ENCODE measurements around the gene NRXN3. TPM values are rescaled to one million over a fixed set of nuclear protein-coding genes. Genes with fewer than 3 reads are reported as not detected.
"Not testable (repeated sequence)": the region's sequence is repeated elsewhere in the genome, so short reads cannot be mapped to it uniquely, and the experiment has no call there.

The NRXN3 gene
- total and polyA plus RNA-seq, 4 donors: 21.9 to 73.4 (median 65.7) TPM

GRCh38 chr14:78469947-78470346 is 299.8 kb downstream of the NRXN3 start:
- H3K4me3 ChIP-seq (ENCODE audit: low read depth, low read length): no peak overlapping the region
- H3K9me3 ChIP-seq (ENCODE audit: control insufficient read depth, insufficient read depth, low read length): no peaks in the 10 kb centered on the region
- no peak overlapping the region for H3K27ac ChIP-seq (ENCODE audit: low read depth, low read length)
- H3K4me1 ChIP-seq (ENCODE audit: control insufficient read depth, insufficient read depth, low read length): no peaks in the 10 kb centered on the region
- no peak for DNase-seq (ENCODE audit: low read depth in 4 of 6, low spot score in 6 of 6)
- H3K27me3 ChIP-seq (ENCODE audit: control insufficient read depth, insufficient read depth, low read length): no peaks in the 10 kb centered on the region
- no peaks in the 10 kb centered on the region for H3K36me3 ChIP-seq (ENCODE audit: control insufficient read depth, insufficient read depth, low read length)

GRCh38 chr14:78479127-78479780 is 309.1 kb downstream of the NRXN3 start:
- H3K4me1 ChIP-seq (ENCODE audit: control insufficient read depth, insufficient read depth, low read length): no peaks in the 10 kb centered on the region
- no peak overlapping the region for H3K27ac ChIP-seq (ENCODE audit: low read depth, low read length)
- no peak for DNase-seq (ENCODE audit: low read depth in 4 of 6, low spot score in 6 of 6)
- H3K36me3 ChIP-seq (ENCODE audit: control insufficient read depth, insufficient read depth, low read length): no peaks in the 10 kb centered on the region
- no CpG with 5 or more reads among the region's 5 CpGs for WGBS (ENCODE audit: insufficient coverage)
- no peak overlapping the region for H3K4me3 ChIP-seq (ENCODE audit: low read depth, low read length)
- no peaks in the 10 kb centered on the region for H3K27me3 ChIP-seq (ENCODE audit: control insufficient read depth, insufficient read depth, low read length)
- no peaks in the 10 kb centered on the region for H3K9me3 ChIP-seq (ENCODE audit: control insufficient read depth, insufficient read depth, low read length)

- H3K27ac ChIP-seq (ENCODE audit: low read depth, low read length): no peak overlapping the region
- H3K36me3 ChIP-seq (ENCODE audit: control insufficient read depth, insufficient read depth, low read length): no peaks in the 10 kb centered on the region
- no peaks in the 10 kb centered on the region for H3K27me3 ChIP-seq (ENCODE audit: control insufficient read depth, insufficient read depth, low read length)
- no CpG with 5 or more reads among the region's 2 CpGs for WGBS (ENCODE audit: insufficient coverage)
- peak in 1 of 6 donors; percentile 88 for DNase-seq (ENCODE audit: low read depth in 4 of 6, low spot score in 6 of 6)
- H3K4me1 ChIP-seq (ENCODE audit: control insufficient read depth, insufficient read depth, low read length): no peaks in the 10 kb centered on the region
- H3K9me3 ChIP-seq (ENCODE audit: control insufficient read depth, insufficient read depth, low read length): no peaks in the 10 kb centered on the region
- no peak overlapping the region for H3K4me3 ChIP-seq (ENCODE audit: low read depth, low read length)
Observed at GRCh38 chr14:78484028-78484427, 313.9 kb downstream of the NRXN3 start.

GRCh38 chr14:78486081-78486480 is 315.9 kb downstream of the NRXN3 start:
- H3K9me3 ChIP-seq (ENCODE audit: control insufficient read depth, insufficient read depth, low read length): no peaks in the 10 kb centered on the region
- no peak overlapping the region for H3K4me3 ChIP-seq (ENCODE audit: low read depth, low read length)
- no peak for DNase-seq (ENCODE audit: low read depth in 4 of 6, low spot score in 6 of 6)
- H3K36me3 ChIP-seq (ENCODE audit: control insufficient read depth, insufficient read depth, low read length): no peaks in the 10 kb centered on the region
- H3K27ac ChIP-seq (ENCODE audit: low read depth, low read length): no peak overlapping the region
- no peaks in the 10 kb centered on the region for H3K27me3 ChIP-seq (ENCODE audit: control insufficient read depth, insufficient read depth, low read length)
- H3K4me1 ChIP-seq (ENCODE audit: control insufficient read depth, insufficient read depth, low read length): no peaks in the 10 kb centered on the region

DNA sequence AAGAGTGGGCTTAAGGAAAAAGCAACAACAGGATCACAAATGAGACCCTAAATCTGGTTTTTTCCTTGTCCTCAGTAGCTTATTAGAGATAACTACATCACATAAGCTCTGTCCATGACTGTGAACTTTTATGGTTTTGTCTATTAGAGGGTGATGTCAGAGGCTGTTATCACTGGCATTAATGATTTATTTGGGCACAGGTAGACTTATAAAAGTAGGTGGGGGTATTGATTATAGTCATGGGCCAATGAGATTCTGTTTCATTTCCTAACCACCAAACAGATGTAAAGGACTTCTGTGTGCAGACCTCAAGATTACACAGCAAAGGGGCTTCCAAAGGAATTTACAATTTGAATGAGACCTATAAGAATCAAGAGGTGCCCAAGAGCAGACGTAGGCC is 316.4 kb downstream of the NRXN3 start:
- H3K36me3 ChIP-seq (ENCODE audit: control insufficient read depth, insufficient read depth, low read length): no peaks in the 10 kb centered on the region
- no peaks in the 10 kb centered on the region for H3K9me3 ChIP-seq (ENCODE audit: control insufficient read depth, insufficient read depth, low read length)
- H3K27ac ChIP-seq (ENCODE audit: low read depth, low read length): no peak overlapping the region
- no peaks in the 10 kb centered on the region for H3K27me3 ChIP-seq (ENCODE audit: control insufficient read depth, insufficient read depth, low read length)
- DNase-seq (ENCODE audit: low read depth in 4 of 6, low spot score in 6 of 6): no peak
- H3K4me1 ChIP-seq (ENCODE audit: control insufficient read depth, insufficient read depth, low read length): no peaks in the 10 kb centered on the region
- 83% methylated on average over 1 of the region's 1 CpG for WGBS (ENCODE audit: insufficient coverage)
- H3K4me3 ChIP-seq (ENCODE audit: low read depth, low read length): no peak overlapping the region

DNA sequence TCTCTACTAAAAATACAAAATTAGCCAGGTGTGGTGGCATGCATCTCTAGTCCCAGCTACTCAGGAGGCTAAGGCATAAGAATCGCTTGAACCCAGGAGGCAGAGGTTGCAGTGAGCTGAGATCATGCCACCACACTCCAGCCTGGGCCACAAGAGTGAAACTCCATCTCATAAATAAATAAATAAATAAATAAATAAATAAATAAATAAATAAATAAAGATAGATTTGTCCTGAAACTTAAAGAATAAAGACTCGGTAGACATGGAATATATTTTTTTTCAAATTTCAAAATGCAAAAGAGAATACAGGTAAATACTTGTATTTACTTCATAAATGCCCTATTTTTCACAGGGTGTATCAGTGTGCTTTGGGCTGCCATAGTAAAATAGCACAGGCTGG is 317.4 kb downstream of the NRXN3 start:
- H3K27ac ChIP-seq (ENCODE audit: low read depth, low read length); H3K27me3 ChIP-seq (ENCODE audit: control insufficient read depth, insufficient read depth, low read length); H3K4me1 ChIP-seq (ENCODE audit: control insufficient read depth, insufficient read depth, low read length); H3K36me3 ChIP-seq (ENCODE audit: control insufficient read depth, insufficient read depth, low read length); H3K9me3 ChIP-seq (ENCODE audit: control insufficient read depth, insufficient read depth, low read length); H3K4me3 ChIP-seq (ENCODE audit: low read depth, low read length); DNase-seq (ENCODE audit: low read depth in 4 of 6, low spot score in 6 of 6): not testable (repeated sequence)
- WGBS (ENCODE audit: insufficient coverage): no CpG with 5 or more reads among the region's 2 CpGs

- Histone ChIP-seq H3K36me3 (ENCODE audit: control insufficient read depth, insufficient read depth, low read length) (no peaks in the 10 kb centered on the region), H3K4me3 (ENCODE audit: low read depth, low read length) (no peak overlapping the region), H3K4me1 (ENCODE audit: control insufficient read depth, insufficient read depth, low read length) (no peaks in the 10 kb centered on the region), H3K9me3 (ENCODE audit: control insufficient read depth, insufficient read depth, low read length) (no peaks in the 10 kb centered on the region), H3K27ac (ENCODE audit: low read depth, low read length) (no peak overlapping the region), H3K27me3 (ENCODE audit: control insufficient read depth, insufficient read depth, low read length) (no peaks in the 10 kb centered on the region)
- peak in 1 of 6 donors; percentile 90 for DNase-seq (ENCODE audit: low read depth in 4 of 6, low spot score in 6 of 6)
- WGBS (ENCODE audit: insufficient coverage): 81% methylated on average over 2 of the region's 4 CpGs
Observed at GRCh38 chr14:78488938-78489337, 318.8 kb downstream of the NRXN3 start.

DNA sequence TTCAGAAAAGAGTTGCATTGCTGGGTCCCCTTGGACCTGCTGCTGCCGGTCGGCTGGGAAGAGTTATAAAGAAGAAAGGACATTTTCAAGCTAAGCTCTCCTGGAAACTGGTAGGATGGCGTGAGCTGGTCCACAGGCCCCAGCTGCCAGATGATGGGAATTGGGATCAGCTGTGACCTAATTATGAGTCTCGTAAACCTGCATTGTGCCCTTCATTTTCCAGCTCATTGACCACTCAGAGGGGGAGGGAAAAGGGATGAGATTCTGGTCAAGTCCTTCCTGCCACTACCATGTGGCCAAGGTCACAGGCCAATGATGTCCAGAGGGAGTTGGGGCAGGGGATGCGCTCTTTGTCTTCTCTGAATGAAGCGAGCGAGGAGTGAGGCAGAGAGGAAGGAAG is 320.9 kb downstream of the NRXN3 start:
- Histone ChIP-seq H3K36me3 (ENCODE audit: control insufficient read depth, insufficient read depth, low read length) (no peaks in the 10 kb centered on the region), H3K9me3 (ENCODE audit: control insufficient read depth, insufficient read depth, low read length) (no peaks in the 10 kb centered on the region), H3K27ac (ENCODE audit: low read depth, low read length) (no peak overlapping the region), H3K27me3 (ENCODE audit: control insufficient read depth, insufficient read depth, low read length) (no peaks in the 10 kb centered on the region), H3K4me1 (ENCODE audit: control insufficient read depth, insufficient read depth, low read length) (no peaks in the 10 kb centered on the region), H3K4me3 (ENCODE audit: low read depth, low read length) (no peak overlapping the region)
- DNase-seq (ENCODE audit: low read depth in 4 of 6, low spot score in 6 of 6): peak in 1 of 6 donors; percentile 75
- 51% methylated on average over 6 of the region's 7 CpGs for WGBS (ENCODE audit: insufficient coverage)

DNA sequence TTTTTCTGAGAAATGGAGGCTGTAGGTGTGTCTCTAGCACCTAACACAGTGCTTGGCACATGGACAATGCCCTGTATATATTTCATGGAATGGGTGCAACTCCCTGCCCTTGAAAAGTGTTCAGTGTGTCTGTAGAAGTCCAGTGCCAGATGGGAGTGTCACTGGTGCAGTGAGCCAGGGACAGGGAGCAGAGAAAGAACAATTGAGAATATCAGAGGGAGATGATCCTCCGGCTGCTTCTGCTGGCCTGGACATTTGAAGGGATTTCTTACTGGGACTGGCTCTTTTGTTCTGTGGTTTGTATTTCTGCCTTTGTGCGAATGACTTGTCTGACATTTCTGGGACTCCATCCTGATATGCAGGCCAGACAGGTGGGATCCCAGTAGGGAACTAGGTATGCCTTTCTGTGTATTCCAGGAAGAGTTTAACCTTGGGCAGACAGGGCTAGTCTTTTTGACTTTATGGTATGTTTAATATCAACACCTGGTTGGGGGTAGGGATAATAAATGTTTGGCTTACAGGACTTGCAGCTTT is 328.0 kb downstream of the NRXN3 start:
- Histone ChIP-seq H3K36me3 (ENCODE audit: control insufficient read depth, insufficient read depth, low read length) (no peaks in the 10 kb centered on the region), H3K27ac (ENCODE audit: low read depth, low read length) (no peak overlapping the region), H3K4me1 (ENCODE audit: control insufficient read depth, insufficient read depth, low read length) (no peaks in the 10 kb centered on the region), H3K9me3 (ENCODE audit: control insufficient read depth, insufficient read depth, low read length) (peaks cover 2% of the 10 kb centered on the region), H3K27me3 (ENCODE audit: control insufficient read depth, insufficient read depth, low read length) (no peaks in the 10 kb centered on the region), H3K4me3 (ENCODE audit: low read depth, low read length) (no peak overlapping the region)
- 80% methylated on average over 2 of the region's 2 CpGs for WGBS (ENCODE audit: insufficient coverage)
- DNase-seq (ENCODE audit: low read depth in 4 of 6, low spot score in 6 of 6): no peak

GRCh38 chr14:78501909-78502308 is 331.7 kb downstream of the NRXN3 start:
- Histone ChIP-seq H3K9me3 (ENCODE audit: control insufficient read depth, insufficient read depth, low read length) (peaks cover 2% of the 10 kb centered on the region), H3K4me1 (ENCODE audit: control insufficient read depth, insufficient read depth, low read length) (no peaks in the 10 kb centered on the region), H3K36me3 (ENCODE audit: control insufficient read depth, insufficient read depth, low read length) (no peaks in the 10 kb centered on the region), H3K27me3 (ENCODE audit: control insufficient read depth, insufficient read depth, low read length) (no peaks in the 10 kb centered on the region), H3K27ac (ENCODE audit: low read depth, low read length) (no peak overlapping the region), H3K4me3 (ENCODE audit: low read depth, low read length) (no peak overlapping the region)
- WGBS (ENCODE audit: insufficient coverage): 87% methylated on average over 4 of the region's 4 CpGs
- peak in 1 of 6 donors; percentile 37 for DNase-seq (ENCODE audit: low read depth in 4 of 6, low spot score in 6 of 6)
